Measurements from ENCODE around the gene MAN2A1.

MAN2A1 gene

GRCh38 chr5:109899163-109899535 is 209.4 kb downstream of the MAN2A1 start:
- in situ Hi-C loops (cut with MboI; ENCODE audit: low sequenced_read_pairs): no loop called here

GRCh38 chr5:109900461-109900860 is 210.7 kb downstream of the MAN2A1 start:
- in situ Hi-C loops (cut with MboI; ENCODE audit: low sequenced_read_pairs): no loop called here

DNA sequence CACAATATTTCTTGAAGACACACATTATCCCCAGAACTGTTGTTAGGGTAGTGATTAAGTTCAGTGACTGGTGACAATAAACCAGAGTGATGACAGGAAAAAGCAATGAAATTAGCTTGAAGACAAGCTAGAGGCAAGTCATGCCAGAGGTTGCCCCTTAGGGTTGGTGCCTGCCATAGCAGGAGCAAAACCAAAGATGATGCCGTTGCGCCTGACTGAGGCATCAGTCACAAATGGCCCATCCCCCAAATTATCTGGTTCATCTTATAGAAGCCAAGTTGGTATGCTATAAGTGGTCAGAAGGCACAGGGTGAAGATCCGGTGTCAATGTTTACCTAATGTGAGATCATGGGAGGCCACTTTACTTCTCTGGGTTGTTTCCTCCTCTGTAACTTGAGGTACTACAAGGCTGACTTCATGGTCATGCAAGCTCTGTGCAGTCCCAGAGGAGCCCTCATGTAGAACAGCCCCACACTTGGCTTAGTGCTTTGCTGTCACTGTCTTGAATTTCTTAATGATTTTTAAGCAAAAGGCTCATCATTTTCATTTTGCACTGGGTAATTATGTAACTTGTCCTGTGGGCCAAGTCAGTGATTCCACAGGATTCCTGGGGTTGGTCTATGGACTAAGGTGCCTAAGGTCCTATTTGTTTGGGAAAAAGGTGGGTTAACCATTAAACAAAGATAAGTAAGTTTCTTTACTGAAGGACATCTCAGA is 211.3 kb downstream of the MAN2A1 start:
- in situ Hi-C loops (cut with MboI; ENCODE audit: low sequenced_read_pairs): no loop called here

GRCh38 chr5:109901628-109901981 is 211.9 kb downstream of the MAN2A1 start:
- in situ Hi-C loops (cut with MboI; ENCODE audit: low sequenced_read_pairs): no loop called here

DNA sequence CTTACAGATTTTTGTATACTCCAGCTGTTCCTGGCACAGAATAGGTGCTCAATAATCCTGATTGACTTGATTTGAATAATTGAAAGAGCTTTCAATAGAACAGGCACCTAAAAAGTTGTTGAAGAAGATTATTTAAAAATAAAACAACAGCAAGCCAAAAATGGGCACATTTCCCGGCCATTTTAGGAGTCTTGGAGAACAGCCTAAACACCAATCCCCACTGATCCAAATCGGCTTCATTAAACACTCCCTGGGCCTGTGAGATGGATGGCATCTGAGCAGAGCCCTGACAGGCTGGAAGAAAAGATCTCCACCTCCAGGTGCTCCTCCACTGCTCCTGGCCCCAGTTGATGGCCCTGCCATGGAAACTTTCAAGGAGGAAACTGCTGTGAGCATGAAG is 213.3 kb downstream of the MAN2A1 start:
- in situ Hi-C loops (cut with MboI; ENCODE audit: low sequenced_read_pairs): no loop called here

- in situ Hi-C loops (cut with MboI; ENCODE audit: low sequenced_read_pairs): no loop called here
Observed at GRCh38 chr5:109905906-109906305, 216.2 kb downstream of the MAN2A1 start.

DNA sequence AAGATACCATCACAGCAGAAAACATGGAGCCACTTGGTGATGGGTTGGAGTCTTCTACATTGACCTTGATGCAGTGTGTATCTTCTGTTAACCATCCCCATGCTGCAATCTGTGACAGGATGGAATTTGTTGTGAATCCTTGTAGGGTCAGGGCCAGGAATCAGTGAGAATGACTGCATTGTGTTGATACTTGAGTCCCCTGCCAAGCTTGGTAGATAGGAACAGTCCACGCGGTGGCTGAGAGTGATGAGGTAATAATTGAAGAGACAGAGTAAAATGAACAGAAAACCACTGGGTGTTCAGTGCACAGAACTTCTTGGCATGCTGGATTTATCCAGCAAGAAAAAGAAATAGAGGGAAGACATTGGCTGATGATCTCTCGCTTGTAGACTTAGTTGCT is 217.5 kb downstream of the MAN2A1 start:
- in situ Hi-C loops (cut with MboI; ENCODE audit: low sequenced_read_pairs): no loop called here

GRCh38 chr5:109907731-109908130 is 218.0 kb downstream of the MAN2A1 start:
- in situ Hi-C loops (cut with MboI; ENCODE audit: low sequenced_read_pairs): no loop called here

DNA sequence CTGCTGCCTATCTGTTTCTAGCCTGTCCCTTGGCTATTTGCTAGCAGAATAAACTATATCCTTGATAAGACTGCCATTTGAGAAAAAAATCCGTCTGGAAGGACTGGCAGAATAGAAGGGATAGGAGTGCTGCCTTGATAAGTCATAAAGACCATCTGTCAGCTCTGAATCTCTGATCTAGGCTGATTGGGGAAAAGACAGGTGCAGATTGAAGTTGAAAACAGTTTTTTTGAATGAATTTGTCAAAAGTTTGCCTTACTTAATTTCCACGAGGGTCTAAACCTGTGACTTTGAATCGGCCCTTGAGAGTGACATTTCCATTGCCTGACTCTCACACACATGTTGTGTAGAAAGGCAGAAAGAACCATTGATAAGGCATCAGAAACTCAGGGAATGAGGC is 218.6 kb downstream of the MAN2A1 start:
- in situ Hi-C loops (cut with MboI; ENCODE audit: low sequenced_read_pairs): no loop called here

DNA sequence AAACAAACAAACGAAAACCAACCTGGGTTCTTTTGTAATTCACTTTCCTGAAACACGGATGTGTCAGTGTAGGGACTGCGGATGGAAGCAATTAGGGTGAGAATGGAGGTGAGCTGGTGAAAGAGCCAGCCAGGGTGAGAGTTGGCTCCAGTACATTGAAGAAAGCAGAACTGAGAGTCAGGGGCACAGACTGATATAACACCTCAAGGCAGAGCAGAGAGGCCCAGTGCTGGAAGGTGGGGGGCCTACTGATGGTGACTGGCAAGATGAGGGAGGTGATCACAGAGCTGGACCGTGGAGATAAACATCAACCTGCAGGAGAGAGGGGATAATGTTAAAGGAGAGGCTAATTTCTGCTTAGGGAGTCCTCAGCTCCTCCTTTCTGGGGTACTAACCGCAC is 221.1 kb downstream of the MAN2A1 start:
- in situ Hi-C loops (cut with MboI; ENCODE audit: low sequenced_read_pairs): no loop called here

- in situ Hi-C loops (cut with MboI; ENCODE audit: low sequenced_read_pairs): no loop called here
Observed at GRCh38 chr5:109911731-109912130, 222.0 kb downstream of the MAN2A1 start.

GRCh38 chr5:109914906-109915305 is 225.2 kb downstream of the MAN2A1 start:
- in situ Hi-C loops (cut with MboI; ENCODE audit: low sequenced_read_pairs): no loop called here

DNA sequence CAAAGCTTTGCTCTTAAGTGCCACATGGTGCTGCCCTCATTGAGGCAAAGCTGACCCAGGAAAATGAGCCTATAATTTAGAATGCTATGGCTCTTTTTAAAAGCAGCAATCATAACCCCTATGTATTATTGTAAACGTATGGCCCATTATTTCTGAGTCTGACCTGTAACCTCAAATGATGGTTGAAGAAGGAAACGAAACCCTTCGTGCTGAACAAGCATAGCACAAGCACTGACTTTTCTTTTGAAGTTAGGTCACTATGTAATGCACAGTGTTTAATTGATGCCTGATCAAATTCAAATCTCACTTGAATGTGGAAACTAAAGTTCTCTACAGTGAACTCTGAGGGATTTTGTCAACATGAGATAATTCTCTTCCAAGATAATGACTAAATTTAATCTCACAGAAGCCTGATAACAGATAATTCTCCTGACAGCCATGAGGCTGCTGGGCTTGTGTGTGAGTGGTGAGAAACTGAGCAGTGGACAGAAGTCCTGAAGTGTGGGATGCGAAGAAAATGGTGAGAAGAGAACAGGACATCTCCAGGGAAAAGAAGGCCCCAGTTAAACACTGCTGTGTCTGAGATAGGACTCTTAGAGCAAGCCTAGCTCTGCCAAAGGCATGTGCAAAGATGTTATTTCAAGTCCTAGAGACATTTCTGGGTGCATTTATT is 226.9 kb downstream of the MAN2A1 start:
- in situ Hi-C loops (cut with MboI; ENCODE audit: low sequenced_read_pairs): no loop called here
